HG03280 (cell line): ENCODE data around the gene CYP46A1.
A peak's percentile ranks its signal among the peaks of the same experiment; 100 is the strongest.

Experiments used
- ATAC-seq: cut with Tn5 transposase; IDR thresholded peaks from one replicate; pipeline ENCODE4 v1.9.1; 2021; ENCODE audit warnings: mild to moderate bottlenecking, moderate library complexity; ENCODE audit not compliant: unreplicated experiment

Gene CYP46A1

DNA sequence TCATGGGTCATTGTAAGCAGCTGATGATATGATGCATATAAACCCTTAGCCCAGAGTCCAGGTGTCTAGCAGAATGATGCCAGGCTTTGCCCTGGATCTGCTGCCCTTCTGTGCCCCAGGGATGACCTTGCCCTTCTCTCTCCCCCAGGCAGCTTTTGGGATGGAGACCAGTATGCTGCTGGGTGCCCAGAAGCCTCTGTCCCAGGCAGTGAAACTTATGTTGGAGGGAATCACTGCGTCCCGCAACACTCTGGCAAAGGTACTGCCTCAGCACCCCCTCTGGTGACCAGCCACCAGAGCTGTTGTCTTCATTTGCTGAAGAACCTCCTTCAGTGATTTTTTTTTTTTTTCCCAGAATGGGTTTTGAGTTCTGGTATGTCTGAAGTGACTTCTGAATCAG is 23.3 kb downstream of the CYP46A1 start:
- no peak for ATAC-seq

DNA sequence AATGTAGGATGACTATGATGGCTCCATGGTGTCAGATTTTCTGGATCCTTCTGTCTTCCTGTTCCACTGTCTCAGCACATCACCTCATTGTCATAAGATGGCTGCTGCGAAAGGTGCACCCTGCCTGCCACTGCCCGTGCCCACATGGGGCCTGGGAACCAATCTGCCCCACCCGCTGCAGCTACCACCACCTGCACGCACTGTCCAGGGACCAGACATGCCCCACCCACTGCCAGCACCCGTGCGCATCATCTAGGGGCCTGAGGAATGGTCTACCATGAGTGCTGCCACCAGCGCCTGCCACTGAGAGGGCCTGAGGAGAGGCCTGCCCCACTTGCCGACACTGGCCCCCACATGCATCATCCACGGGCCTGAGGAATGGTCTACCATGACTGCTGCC is 23.8 kb downstream of the CYP46A1 start:
- no peak for ATAC-seq

DNA sequence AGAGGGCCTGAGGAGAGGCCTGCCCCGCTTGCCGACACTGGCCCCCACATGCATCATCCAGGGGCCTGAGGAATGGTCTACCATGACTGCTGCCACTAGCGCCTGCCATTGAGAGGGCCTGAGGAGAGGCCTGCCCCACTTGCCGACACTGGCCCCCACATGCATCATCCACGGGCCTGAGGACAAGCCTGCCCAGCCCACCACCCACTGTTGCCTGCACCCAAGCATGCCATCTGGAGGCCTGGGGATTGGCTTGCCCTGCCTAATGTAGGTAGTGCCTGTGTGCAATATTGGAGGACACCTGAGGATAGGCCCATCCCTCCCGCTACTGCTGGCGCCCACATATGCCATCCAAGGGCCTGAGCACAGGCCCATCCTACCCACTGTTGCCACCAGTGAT is 24.4 kb downstream of the CYP46A1 start:
- ATAC-seq: no peak

DNA sequence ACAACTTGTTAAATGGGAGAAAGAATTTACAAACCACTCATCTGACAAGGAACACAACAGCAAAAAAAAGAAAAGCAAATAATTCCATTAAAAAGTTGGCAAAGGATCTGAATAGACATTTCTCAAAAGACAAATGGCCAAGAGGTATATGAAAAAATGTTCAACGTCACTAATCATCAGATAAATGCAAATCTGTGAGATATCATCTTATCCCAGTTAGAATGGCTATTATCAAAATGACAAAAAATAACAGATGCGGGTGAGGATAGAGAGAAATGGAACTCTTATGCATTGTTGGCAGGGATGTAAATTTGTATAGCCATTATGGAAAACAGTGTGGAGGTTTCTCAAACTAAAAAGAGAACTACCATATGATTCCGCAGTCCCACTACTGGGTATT is 29.9 kb downstream of the CYP46A1 start:
- ATAC-seq: no peak

DNA sequence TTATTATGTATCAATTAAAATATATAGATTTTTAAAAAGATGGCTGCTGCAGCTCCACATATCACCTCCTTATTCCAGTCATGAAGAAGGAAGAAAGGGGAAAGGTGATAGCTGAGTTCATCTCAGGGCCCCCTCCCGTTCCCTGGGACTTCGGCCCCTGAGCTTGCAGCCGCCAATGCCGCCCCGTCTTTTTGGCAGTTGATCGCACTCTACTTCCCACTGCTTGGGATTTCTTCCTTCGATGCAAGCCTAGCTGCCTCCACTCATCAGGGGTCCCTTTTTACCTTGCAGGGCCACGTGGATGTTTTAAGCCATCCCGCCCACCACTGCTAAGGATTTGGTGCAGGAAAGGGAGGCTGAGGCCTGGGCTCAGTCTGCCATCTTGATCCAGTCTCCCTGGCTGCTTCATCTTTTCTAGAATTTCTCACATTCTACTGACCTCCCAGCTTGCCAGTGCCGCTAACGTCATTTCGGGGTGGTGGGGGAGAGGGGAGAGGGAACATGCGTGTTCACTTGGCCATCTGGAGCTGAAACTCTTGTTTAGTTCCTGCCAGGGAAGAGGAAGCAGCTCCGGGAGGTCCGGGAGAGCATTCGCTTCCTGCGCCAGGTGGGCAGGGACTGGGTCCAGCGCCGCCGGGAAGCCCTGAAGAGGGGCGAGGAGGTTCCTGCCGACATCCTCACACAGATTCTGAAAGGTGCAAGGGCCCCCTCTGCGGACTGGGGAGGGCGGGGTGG is 31.3 kb downstream of the CYP46A1 start:
- no peak for ATAC-seq

DNA sequence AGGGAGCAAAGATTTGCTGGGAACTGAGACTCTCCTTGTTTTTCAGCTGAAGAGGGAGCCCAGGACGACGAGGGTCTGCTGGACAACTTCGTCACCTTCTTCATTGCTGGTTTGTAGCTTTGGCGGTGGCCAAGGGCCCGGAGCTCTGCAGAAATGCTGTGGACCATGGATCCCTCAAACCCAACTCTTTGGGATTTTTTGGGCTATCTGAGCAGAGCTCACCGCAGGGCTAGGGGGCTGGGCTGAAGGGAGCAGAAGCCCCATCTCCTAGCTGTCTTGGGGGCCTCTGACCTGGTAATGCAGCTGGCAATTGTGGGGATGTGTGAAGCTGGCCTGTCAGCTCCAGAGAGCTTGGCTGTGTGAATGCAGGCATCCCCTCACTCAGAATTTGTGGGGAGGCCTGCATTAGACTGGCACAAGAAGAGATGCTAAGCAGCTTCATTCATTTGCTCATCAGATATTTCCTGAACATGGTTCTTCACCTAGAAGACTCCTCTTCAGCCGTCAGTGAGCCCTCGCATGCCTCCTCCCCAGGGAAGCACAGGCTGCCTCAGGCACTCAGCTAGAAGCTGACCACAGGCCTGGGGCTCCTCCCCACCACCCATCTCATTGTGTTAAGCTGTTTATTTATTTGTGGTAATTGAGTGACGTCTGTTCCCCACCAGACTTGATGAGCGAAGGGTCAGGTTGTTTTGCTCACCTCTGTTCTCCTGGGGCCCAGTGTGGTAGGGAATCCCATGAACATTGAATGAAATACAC is 32.2 kb downstream of the CYP46A1 start:
- no peak for ATAC-seq

DNA sequence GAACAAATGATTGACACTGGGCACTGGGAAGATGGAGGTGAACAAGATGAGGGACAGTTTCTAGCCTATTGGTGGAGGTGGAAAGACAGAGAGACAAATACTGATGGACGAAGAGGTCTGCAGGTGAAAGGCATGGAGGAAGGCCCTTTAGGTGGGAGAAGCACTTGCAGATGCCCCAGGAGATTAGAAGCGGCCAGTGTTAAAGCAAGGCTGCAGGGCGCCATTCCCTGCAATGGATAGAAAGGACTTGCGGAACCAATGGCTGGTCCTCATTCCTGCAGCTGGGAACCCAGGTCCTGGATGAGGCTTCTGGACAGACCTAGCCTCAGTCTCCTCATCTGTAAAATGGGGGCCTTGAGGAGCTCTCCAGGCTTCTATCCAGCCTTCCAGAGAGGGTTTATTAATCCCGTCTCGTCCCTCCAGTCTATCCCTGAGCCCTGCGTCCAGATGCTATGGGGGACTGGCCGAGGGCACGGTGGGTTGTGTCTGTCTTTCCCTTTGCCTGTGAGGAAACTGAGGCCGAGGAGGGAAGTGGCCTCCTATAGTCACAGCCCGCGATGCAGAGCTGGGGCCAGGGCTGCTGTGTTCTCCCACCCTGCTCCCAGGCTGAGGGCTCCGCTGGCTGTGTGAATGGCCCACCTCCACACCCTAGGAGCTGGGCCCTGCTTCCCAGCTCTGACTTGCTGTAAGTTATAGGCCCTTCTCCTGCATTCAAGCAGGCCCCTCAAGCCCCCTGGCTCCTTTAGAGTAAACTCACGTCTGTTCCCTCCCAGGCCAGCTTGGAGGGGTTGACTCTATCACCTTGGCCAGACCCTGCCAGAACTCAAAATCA is 33.0 kb downstream of the CYP46A1 start:
- ATAC-seq: no peak

DNA sequence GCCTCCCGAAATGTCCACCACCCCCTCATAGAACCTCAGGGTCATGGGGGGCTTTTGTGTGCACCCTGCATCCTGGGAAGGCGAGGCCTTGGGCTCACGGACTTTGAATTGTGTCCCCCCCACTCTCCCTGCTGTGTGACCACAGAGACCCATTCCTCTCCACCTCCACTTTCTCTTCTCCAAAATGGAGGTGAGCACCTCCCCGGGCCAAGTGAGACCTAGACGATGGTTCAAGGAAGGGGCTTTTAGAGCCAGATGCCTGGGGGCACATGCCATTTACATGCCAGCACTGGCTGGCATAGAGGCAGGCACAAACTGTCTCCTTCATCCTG is 33.5 kb downstream of the CYP46A1 start:
- no peak for ATAC-seq

DNA sequence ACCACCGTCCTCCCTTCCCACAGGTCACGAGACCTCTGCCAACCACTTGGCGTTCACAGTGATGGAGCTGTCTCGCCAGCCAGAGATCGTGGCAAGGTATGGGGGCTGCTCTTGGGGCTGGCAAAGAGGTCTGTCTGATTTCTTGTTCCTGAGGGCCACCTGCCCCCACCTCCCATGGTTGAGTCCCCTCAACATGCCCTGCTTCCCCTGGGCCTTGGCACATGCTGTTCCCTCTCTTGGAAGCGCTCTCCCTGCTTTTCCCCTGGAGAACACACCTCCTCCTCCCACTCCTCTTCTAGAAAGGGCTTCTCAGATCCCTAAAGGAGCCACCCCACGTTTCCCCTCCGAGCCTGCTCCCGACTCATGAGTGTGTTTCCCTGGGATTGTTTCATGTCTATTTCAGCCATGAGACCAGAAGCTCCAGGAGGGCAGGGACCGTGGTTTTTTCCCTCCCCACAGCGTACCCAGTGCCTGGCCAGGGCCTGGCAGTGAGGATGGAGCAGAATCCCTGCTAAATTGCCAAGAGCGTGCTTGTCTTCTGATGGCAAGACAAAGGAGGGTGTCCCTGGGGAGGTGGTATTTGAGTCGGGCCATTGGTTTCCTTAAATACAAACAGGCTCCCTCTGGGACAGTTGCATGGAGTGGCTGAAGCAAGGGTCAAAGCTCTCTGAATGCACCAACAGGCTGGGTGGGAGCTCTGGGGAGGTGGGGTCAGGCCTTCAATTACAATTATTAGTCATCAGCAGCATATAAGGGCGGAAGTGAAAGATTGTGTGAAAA is 34.1 kb downstream of the CYP46A1 start:
- ATAC-seq: peak; percentile 64

DNA sequence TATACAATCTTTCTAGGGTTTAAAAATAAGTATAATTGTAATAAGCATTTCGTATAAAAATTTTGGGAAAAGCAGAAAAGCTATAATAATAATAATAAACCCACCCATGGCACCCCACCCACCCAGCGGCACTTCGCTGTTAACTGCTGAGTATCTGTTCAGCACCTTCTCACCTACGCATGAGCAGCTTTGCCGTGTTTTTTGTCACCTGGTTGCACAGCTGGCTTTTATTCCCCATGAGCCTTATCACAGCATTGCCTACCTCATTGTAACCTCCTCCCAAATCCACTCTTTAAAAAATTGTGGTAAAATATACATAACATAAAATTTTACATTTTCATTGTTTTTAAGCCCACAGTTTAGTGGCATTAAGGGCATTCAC is 34.7 kb downstream of the CYP46A1 start:
- ATAC-seq: peak; percentile 38

DNA sequence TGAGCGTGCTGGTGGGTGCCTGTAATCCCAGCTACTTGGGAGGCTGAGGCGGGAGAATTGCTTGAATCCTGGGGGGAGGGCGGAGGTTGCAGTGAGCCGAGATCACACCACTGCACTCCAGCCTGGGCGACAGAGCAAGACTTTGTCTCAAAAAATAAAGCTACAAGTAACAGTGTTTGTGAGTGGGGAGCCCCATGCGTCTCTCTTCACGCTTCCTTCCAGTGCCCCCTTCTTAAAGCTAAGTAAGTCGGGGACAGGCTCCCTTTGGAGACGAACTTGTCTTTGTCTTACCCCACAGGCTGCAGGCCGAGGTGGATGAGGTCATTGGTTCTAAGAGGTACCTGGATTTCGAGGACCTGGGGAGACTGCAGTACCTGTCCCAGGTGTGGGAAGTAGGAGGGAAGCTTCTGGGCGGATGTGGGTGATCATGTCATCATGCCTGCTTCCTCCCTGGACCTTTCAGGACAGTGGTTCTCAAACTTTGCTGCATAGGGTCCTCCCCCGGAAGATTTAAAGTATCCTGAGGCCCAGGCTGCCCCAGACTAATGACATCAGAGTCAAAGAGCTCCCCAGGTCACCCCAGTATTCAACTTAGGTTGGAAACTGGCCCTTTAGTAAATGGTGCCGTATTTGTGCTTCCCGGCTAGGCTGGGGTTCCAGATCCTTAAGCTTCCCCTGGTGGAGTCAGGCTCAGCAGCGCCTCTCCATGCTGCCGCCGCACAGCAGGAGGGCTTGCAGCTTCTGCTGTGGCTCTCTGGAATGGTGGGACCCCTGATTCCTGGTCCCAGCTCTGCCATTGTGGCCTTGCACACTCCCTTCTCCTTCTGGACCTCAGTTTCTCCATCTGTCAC is 37.1 kb downstream of the CYP46A1 start:
- no peak for ATAC-seq

DNA sequence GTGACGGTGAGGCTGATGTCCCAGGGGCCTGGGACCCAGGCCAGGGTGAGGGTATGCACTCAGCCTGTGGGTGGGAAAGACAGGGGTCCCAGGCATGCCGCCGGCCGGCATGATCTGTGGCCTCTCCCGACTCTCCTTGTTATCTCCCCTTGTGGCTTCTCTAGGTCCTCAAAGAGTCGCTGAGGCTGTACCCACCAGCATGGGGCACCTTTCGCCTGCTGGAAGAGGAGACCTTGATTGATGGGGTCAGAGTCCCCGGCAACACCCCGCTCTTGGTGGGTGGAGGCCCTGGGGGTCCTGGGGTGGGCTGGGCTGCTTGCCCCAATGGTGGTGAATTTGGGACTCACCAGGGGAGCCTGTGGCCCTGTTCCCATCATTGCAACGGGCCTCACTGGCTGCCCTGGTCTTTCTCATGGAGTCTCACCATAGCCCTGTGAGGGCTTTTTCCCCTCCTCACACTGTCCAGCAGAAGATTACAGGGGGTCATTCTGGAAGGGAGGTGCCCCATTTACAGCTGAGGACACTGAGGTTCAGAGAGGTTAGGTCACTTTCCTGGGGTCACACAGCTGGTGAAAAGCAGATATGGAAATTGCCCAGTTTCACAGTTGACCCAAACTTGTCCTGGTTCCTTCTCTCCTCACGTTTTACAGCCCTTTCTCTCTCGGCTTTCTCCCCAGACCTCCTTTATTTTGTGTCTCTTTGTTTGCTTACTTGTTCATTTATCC is 37.9 kb downstream of the CYP46A1 start:
- ATAC-seq: no peak

DNA sequence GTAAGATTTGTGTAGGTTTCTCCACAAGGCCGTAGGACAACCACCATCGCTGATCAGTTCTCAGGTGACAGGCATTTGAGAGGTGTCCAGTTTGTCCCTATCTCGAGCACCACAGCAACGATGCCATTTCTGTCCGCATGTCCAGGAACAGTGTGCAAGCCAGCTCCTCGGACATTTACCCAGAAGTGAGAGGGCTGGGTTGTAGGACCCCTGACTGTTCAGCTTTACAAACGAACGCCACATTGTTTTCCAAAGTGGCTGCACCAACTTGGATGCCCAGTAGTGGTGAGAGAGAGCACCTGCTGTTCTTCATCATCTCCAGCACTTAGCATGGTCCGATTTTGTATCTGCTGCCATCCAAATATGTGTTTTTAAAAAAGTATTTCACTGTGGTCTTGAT is 38.6 kb downstream of the CYP46A1 start:
- ATAC-seq: no peak

DNA sequence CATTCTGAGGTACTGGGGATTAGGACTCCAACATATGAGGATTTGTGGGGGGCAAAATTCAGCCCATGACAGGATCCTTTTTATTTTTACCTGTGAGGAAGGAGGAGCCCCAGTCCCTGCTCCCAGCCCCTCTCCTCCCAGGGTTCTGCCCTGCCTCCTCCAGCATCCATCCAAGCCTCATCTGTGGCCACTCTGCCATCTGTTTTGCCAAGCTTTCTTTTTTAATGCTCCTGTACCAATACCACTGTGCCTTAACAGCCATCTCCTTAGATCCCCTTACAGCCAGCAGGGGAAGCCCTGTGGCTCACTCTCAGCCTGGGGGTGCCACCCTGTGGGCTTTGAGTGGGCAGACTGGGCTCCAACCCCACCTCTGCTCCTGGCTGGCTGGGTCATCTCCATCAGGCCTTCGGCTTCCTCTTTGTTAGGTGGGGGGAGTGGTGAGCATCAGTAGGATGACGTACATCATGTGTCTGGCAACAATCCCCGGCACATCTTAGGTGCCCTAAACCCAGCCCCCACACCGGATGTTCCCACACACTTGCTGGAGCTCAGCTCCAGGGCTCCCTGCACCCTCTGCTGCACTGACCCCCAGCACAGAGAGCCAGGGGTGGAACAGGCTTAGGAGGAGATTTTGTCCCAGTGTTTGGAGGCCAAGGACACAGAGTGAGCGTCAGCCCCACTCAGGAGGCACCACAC is 40.2 kb downstream of the CYP46A1 start:
- ATAC-seq: no peak

DNA sequence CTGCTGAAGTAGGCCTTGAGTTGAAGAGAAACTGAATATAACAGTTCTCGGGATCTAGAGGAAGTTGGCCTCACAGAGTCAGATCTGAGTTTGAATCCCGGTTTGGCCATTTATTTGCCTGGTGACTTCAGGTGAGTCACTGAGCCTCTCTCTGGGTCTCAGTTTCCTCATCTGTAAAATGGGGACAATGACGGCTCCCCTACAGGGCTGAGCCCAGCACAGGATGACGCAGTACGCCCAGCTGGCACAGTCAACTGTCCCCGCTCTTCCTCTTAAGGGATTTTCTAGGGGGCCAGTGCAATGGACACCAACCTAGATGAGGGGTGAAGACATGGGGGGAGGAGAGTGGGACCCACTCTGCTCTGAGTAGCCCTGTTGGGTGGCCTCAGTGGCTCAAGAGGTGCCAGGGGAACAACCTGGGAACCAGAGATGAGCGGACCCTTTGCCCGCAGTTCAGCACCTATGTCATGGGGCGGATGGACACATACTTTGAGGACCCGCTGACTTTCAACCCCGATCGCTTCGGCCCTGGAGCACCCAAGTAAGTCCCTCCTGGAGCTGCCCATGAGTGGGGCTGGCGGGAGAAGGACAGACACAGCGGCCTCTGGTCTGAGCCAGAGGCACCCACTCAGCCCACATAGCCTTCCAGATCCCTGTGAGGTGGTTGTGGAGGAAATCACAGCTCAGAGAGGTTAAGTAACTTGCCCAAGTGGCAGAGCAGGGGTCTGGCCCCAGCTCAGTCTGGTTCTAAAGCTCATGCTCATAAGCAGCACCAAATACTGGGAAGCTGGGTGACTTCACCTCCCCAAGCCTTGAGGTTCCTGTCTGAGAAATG is 41.1 kb downstream of the CYP46A1 start:
- no peak for ATAC-seq

DNA sequence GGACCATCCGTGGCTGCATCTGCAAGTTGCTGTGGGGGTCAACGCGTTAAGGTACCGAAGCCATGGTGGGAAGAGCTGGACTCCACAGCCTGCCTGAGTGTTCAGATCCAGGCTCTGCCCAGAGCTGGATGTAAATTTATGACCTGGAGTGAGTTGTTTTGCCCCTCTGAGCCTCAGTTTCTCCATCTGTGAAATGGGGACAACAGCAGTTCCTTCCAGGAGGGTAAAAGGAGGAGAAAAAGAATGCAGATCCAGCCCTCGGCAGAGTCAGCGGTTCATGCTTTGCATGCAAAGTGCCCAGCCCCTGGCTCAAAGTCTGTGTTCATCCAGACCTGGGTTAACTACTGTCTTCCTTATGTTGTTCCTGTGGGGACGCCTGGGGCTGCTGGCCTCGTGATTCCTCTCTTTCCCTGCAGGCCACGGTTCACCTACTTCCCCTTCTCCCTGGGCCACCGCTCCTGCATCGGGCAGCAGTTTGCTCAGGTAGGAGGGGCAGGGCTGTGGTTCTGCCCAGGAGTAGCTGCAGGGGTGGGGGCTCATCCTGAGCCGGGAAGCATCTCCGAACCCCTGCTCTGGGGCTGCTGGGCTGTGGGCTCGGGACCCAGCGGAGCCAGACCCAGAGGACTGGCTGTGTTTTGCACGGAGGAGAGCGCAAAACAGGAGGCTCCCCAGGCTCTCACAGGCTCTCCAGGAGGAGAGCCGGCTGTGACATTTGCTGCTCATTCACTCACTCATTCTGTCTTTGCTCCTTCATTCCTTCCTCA is 41.9 kb downstream of the CYP46A1 start:
- ATAC-seq: no peak

DNA sequence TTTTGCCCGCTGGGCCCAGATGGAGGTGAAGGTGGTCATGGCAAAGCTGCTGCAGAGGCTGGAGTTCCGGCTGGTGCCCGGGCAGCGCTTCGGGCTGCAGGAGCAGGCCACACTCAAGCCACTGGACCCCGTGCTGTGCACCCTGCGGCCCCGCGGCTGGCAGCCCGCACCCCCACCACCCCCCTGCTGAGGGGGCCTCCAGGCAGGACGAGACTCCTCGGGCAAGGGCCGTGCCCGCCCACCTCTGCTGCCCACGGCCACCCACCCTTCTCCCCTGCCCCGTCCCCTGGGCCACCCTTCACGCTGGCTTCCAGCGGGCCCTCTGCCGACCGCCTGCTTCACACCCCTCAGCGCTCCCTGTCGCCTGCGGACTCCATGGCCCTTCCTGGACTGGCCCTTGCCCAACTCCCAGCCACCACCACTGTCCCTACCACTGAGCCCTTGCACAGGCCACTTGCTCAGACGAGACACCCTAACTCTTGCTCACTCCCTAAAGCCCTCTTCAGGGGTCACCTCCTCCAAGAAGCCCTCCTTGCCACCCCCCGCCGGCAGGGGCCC is 42.5 kb downstream of the CYP46A1 start:
- ATAC-seq: no peak
